Mucosa of gallbladder (tissue), 1 donor: ENCODE data around the gene PAIP2. TPM values are rescaled to one million over a fixed set of nuclear protein-coding genes. Genes with fewer than 3 reads are reported as not detected.

Experiments
- DNase-seq: peaks from one replicate; pipeline ENCODE4 v3.0.0-alpha.2; 2020; ENCODE audit warnings: low spot score
- total RNA-seq: library from RNA; stranded (reverse); gene quantifications from one replicate; pipeline ENCODE4 v1.2.1, GENCODE V29; 2021
- donor health status: DM: no; HTN: no; CAD: no.

PAIP2 gene
- total RNA-seq, 1 donor from 2014 or later, result 73.3 TPM

- no peak for DNase-seq
Observed at GRCh38 chr5:139410121-139410992, 68.7 kb downstream of the PAIP2 start.

GRCh38 chr5:139410993-139411828 lies 69.6 kb downstream of the PAIP2 start:
- DNase-seq, result no peak

GRCh38 chr5:139413153-139413552 lies 71.5 kb downstream of the PAIP2 start:
- no peak for DNase-seq

- no peak for DNase-seq
Observed at GRCh38 chr5:139413963-139414362, 72.3 kb downstream of the PAIP2 start.

- DNase-seq, result no peak
Observed at GRCh38 chr5:139414581-139415130, 73.0 kb downstream of the PAIP2 start.

- DNase-seq, result no peak
Observed at GRCh38 chr5:139415221-139415861, 73.7 kb downstream of the PAIP2 start.

- DNase-seq, result no peak
Observed at GRCh38 chr5:139415869-139416268, 74.2 kb downstream of the PAIP2 start.

GRCh38 chr5:139416651-139417050 lies 75.0 kb downstream of the PAIP2 start:
- no peak for DNase-seq

- no peak for DNase-seq
Observed at GRCh38 chr5:139417214-139417613, 75.6 kb downstream of the PAIP2 start.

- DNase-seq, result no peak
Observed at GRCh38 chr5:139418793-139419192, 77.1 kb downstream of the PAIP2 start.

Other genes starting within 250 kb of the PAIP2 start
- 76.7 TPM for gene SIL1, start 143.5 kb upstream of the PAIP2 start, total RNA-seq
- gene MATR3, start 48.1 kb upstream of the PAIP2 start, total RNA-seq, result 161 TPM
- gene SLC23A1, start 41.4 kb downstream of the PAIP2 start, total RNA-seq, result 17.0 TPM
- 1.1 TPM for gene MZB1, start 48.1 kb downstream of the PAIP2 start, total RNA-seq
- gene PROB1, start 53.2 kb downstream of the PAIP2 start, total RNA-seq, result 3.0 TPM
- 7.3 TPM for gene SPATA24, start 62.2 kb downstream of the PAIP2 start, total RNA-seq
- gene DNAJC18, start 97.7 kb downstream of the PAIP2 start, total RNA-seq, result 14.6 TPM
- gene ECSCR, start 120.9 kb downstream of the PAIP2 start, total RNA-seq, result 9.4 TPM
- gene SMIM33, start 129.2 kb downstream of the PAIP2 start, total RNA-seq, result 0.17 TPM
- gene STING1, start 140.9 kb downstream of the PAIP2 start, total RNA-seq, result 35.3 TPM
- gene UBE2D2, start 219.5 kb downstream of the PAIP2 start, total RNA-seq, result 101 TPM